ENCODE data around the gene CHAF1A.

Gene CHAF1A

DNA sequence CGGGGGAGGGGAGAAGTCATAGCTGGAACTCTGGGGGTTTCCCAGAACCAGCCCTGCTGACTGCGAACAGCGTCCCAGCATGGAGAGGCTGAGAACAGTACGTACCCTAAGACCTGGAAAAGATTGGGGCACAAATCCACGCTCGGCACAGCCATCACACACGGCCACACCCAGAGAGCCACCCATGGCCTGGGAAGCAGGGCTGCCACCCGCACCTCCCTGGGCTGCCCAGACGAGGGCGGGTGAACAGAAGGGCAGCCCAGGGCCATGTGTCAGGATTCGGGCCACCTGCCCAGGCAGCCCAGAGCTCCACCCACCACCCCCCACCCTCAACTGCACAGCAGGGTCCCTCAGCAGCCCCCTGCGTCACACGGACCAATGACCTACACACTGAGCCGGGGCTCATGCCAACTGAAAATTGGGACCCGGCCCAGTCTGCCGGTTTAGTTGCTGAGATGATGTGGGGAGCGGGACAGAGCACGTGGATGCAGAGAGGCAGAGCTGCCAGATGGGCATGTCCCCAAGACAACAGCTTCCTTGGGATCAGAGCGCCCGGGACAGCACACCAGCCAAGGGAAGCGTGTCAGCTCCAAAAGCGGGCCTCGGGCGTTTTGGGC lies 46.7 kb downstream of the CHAF1A start:
- H3K27ac Mint-ChIP-seq = peak overlapping the region; percentile 83
- H3K27me3 Mint-ChIP-seq (ENCODE audit: low read depth, poor library complexity) = no peaks in the 10 kb centered on the region
- peaks cover 29% of the 10 kb centered on the region for H3K36me3 Mint-ChIP-seq (ENCODE audit: low read depth)
- peak overlapping the region; percentile 50 for H3K4me3 Mint-ChIP-seq
- TF ChIP-seq CTCF (IDR thresholded peaks at IDR 0.05) = no peak
- peaks cover 40% of the 10 kb centered on the region for H3K4me1 Mint-ChIP-seq
- H3K9me3 Mint-ChIP-seq = no peaks in the 10 kb centered on the region
- no peak for DNase-seq

DNA sequence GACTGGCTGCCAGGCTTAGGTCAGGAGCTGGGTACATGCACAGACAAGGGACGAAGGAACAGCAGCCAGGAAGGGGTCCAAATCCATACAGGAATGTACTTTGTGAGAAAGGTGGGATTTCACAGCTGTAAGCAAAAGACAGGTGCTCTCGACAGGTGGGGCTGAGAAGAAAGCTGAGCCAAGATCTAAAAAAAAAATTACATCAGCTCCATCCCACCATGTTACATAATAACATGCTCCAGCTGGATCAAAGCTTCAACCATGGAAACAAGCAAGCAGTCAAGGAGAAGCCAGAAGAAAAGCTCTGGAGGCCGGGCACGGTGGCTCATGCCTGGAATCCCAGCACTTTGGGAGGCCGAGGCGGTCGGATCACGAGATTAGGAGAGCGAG lies 47.2 kb downstream of the CHAF1A start:
- no peak for DNase-seq
- H3K4me3 Mint-ChIP-seq = peak overlapping the region; percentile 50
- peaks cover 29% of the 10 kb centered on the region for H3K36me3 Mint-ChIP-seq (ENCODE audit: low read depth)
- peaks cover 41% of the 10 kb centered on the region for H3K4me1 Mint-ChIP-seq
- H3K27ac Mint-ChIP-seq = peak overlapping the region; percentile 83
- no peaks in the 10 kb centered on the region for H3K9me3 Mint-ChIP-seq
- no peak for TF ChIP-seq CTCF (IDR thresholded peaks at IDR 0.05)
- no peaks in the 10 kb centered on the region for H3K27me3 Mint-ChIP-seq (ENCODE audit: low read depth, poor library complexity)

DNA sequence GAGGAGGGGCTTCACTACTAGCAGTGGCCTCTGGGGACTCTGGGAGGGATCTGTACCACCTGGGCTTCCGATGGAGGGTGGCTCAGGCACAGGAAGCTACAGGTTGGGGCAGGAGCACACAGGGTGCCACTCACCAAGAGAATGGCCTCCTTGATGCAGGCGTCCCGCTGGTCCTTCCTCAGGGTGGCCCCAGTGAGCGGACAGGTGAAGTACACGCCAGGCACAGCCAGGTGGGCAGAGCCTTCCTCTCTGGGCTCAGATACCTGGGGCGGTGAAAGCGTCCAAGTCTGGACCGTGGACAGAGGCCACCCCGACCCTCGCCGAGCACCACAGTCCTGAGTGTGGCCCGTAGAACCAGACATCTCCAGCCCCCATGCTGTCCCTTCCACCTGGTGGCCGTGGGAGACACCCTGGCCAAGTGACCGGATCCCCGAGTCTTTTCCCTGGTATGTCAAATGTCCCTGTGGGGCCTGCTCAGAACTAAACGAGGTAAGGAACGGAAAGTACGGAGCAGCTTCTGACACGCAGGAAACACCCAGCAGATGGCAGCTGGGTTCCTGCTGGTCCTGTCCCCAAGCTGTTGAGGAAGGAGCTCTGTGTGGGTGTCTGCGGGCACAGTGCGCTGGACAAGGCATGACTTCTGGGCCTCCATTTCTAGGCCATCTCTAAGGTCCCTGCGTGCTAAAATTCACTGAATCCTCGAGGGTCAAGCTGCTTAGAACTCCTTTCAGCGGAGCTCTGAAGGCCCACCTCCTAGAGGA lies 50.0 kb downstream of the CHAF1A start:
- H3K9me3 Mint-ChIP-seq = no peaks in the 10 kb centered on the region
- no peak for DNase-seq
- peaks cover 29% of the 10 kb centered on the region for H3K36me3 Mint-ChIP-seq (ENCODE audit: low read depth)
- peak overlapping the region; percentile 61 for H3K27ac Mint-ChIP-seq
- peaks cover 49% of the 10 kb centered on the region for H3K4me1 Mint-ChIP-seq
- H3K4me3 Mint-ChIP-seq = no peak overlapping the region
- no peak for TF ChIP-seq CTCF (IDR thresholded peaks at IDR 0.05)
- H3K27me3 Mint-ChIP-seq (ENCODE audit: low read depth, poor library complexity) = no peaks in the 10 kb centered on the region

- Mint-ChIP-seq H3K36me3 (ENCODE audit: low read depth) (peaks cover 25% of the 10 kb centered on the region), H3K4me1 (peaks cover 50% of the 10 kb centered on the region), H3K27me3 (ENCODE audit: low read depth, poor library complexity) (no peaks in the 10 kb centered on the region), H3K4me3 (no peak overlapping the region), H3K27ac (peak overlapping the region; percentile 61), H3K9me3 (no peaks in the 10 kb centered on the region)
- DNase-seq = no peak
- TF ChIP-seq CTCF (IDR thresholded peaks at IDR 0.05) = no peak
Observed at GRCh38 chr19:4453232-4454179, 51.1 kb downstream of the CHAF1A start.

- TF ChIP-seq CTCF (IDR thresholded peaks at IDR 0.05) = no peak
- Mint-ChIP-seq H3K27me3 (ENCODE audit: low read depth, poor library complexity) (peaks cover under 1% of the 10 kb centered on the region), H3K27ac (peak overlapping the region; percentile 94), H3K9me3 (no peaks in the 10 kb centered on the region), H3K4me3 (peak overlapping the region; percentile 89), H3K36me3 (ENCODE audit: low read depth) (peaks cover 10% of the 10 kb centered on the region), H3K4me1 (peaks cover 46% of the 10 kb centered on the region)
- no peak for DNase-seq
Observed at GRCh38 chr19:4454747-4455718, 52.6 kb downstream of the CHAF1A start.
